ENCODE measurements around the gene PFKFB3. TPM values are rescaled to one million over a fixed set of nuclear protein-coding genes. Genes with fewer than 3 reads are reported as not detected.

PFKFB3 gene
- total RNA-seq, 4 donors from 2014 or later = 56.4 to 77.4 (median 69.2) TPM

DNA sequence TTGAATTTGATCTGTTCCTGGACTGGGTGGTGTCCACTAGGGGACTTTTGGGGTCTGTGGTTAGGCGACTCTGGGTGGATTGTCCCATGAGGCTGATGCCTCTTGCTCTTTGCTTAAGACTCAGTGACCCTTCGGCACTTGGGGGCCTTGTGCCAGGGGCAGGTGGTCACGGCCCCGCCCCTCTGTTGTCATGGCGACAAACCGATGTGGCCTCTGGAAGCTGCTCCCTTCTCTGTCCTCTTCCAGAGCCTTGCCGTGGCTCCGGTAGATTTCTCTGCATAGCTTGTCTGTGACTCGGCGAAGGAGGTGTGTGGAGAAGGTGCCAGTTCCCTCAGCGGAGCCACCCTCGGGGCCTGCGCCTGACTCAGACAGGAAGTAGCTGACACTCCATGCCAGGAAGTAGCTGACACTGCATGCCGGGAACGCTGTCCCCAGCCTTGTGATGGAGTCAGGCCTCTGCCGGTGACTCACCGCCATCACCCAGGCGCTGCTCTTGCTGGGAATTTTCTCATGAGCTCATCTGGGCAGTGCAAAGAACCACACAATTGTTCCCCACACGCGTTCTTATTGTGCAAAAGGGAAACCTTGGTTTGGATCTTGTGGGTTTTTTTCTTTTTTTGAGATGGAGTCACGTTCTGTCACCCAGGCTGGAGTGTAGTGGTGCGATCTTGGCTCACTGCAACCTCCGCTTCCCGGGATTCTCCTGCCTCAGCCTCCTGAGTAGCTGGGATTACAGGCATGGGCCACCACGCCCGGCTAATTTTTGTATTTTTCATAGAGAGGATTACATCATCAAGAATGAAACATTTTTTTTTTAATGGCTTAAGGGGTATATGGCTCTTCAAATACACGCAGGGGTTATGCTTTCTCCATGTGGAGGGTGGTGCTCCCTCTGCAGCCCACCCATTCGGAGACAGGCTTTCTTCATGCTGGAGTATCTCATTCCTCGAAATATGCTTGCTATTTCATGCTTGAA, 72.6 kb downstream of the PFKFB3 start:
- intact Hi-C loops (cut with DNase I; ENCODE audit: low total_unique reads) = no loop called here
- 37 to 39% methylated on average over 24 to 29 of the region's 29 CpGs for WGBS, 2 donors
- H3K4me3 ChIP-seq (ENCODE audit: low read depth, poor library complexity, severe bottlenecking) = no peak overlapping the region
- peak; percentile 96 to 98 for DNase-seq (ENCODE audit: low spot score in 2 of 2)
- TF ChIP-seq POLR2A (IDR thresholded peaks at IDR 0.05) = no peak

DNA sequence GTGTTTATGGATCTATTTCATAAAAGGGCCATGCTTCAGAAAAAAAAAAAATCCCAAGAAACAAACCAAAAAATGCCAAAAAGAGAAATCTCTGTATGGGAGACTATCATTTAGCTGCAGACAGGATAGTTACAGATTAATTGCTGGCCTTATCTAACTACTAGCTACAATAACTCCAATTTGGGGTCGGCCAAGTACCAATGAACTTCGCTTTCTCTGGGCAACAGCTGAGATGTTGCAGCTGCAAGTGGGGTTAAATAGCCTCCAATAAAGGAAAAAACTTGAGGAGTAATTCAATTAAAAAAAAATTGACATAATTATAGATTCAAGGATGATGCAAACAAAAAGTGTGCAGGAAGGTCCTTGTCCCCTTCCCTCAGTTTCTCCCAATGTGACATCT, 73.6 kb downstream of the PFKFB3 start:
- H3K4me3 ChIP-seq (ENCODE audit: low read depth, poor library complexity, severe bottlenecking) = no peak overlapping the region
- WGBS, 2 donors = 93 to 100% methylated on average over 2 of the region's 2 CpGs
- DNase-seq (ENCODE audit: low spot score in 2 of 2) = peak in 1 of 2 donors; percentile 42
- no peak for TF ChIP-seq POLR2A (IDR thresholded peaks at IDR 0.05)
- TF ChIP-seq, protein P1, sequence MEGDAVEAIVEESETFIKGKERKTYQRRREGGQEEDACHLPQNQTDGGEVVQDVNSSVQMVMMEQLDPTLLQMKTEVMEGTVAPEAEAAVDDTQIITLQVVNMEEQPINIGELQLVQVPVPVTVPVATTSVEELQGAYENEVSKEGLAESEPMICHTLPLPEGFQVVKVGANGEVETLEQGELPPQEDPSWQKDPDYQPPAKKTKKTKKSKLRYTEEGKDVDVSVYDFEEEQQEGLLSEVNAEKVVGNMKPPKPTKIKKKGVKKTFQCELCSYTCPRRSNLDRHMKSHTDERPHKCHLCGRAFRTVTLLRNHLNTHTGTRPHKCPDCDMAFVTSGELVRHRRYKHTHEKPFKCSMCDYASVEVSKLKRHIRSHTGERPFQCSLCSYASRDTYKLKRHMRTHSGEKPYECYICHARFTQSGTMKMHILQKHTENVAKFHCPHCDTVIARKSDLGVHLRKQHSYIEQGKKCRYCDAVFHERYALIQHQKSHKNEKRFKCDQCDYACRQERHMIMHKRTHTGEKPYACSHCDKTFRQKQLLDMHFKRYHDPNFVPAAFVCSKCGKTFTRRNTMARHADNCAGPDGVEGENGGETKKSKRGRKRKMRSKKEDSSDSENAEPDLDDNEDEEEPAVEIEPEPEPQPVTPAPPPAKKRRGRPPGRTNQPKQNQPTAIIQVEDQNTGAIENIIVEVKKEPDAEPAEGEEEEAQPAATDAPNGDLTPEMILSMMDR (IDR thresholded peaks at IDR 0.05) = no peak
- intact Hi-C loops (cut with DNase I; ENCODE audit: low total_unique reads) = loop anchor here (1.0 kb wide), 1 partner anchor 36 kb away; no protein-coding TSS in a partner anchor

DNA sequence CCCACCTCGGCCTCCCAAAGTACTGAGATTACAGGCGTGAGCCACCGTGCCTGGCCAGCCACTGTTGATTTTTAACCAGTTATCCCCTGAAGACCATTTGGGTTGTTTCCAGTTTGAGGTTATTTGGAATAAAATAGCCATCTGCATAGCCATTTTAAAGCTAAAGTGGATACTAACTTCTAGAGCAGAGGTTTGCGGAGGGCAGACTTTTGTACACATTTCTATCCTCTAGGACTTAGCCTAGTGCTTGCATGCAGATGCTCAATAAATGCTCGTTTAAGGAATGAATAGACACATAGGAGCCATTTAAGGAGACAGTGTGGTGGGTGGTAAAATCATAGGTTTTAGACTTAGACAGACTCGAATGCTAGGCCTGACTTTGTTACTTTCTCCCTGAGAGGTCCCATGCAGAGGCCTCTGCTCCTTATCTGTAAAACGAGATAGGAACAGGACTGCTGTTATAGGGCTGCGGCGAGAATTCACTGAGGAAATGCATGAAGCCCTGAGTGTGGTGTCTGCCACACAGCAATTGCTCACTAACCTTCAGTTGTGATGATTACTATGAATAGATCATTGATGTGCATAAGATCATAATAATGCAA, 75.9 kb downstream of the PFKFB3 start:
- intact Hi-C loops (cut with DNase I; ENCODE audit: low total_unique reads) = no loop called here
- peak in 1 of 2 donors; percentile 8 for DNase-seq (ENCODE audit: low spot score in 2 of 2)
- H3K4me3 ChIP-seq (ENCODE audit: low read depth, poor library complexity, severe bottlenecking) = no peak overlapping the region
- WGBS, 2 donors = 87 to 88% methylated on average over 9 of the region's 9 CpGs
- no peak for TF ChIP-seq POLR2A (IDR thresholded peaks at IDR 0.05)
- TF ChIP-seq, protein P1 (IDR thresholded peaks at IDR 0.05) = no peak

DNA sequence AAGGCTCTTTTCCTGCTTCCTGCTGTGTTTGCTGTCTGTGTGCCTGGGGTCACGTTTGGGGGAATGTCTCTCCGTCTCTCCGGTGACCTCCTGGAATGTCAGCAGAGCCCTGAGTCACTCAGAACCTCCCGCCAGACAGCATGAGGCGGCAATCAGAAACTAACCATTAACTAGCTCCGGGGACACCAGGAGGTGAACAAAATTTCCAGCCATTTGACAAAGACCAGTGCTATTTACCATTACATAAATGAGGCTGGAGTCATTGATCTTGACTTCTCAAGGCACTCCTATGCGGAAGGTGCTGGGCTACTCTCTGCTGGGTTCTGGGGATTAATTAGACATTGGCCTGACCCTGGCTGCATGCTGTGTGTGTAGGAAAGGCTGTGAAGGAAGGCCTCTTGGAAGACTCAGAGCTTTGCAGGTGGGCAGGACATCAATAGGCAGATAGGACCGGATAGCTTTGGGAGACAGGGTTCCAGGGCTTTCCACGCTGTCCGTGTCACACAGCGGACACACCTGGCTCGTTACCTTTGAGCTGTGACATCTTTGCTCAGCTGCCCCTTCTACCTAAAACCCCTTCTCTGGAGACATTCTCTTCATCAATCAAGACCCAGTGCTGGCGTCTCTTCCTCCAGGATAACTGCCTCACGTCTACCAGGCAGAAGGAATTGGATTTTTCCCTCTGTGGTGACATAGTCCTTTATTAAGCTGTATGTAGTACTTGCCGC, 77.0 kb downstream of the PFKFB3 start:
- TF ChIP-seq, protein P1 (IDR thresholded peaks at IDR 0.05) = peak in 1 of 3 donors; percentile 77
- no peak for TF ChIP-seq POLR2A (IDR thresholded peaks at IDR 0.05)
- no peak overlapping the region for H3K4me3 ChIP-seq (ENCODE audit: low read depth, poor library complexity, severe bottlenecking)
- peak in 1 of 2 donors; percentile 71 for DNase-seq (ENCODE audit: low spot score in 2 of 2)
- intact Hi-C loops (cut with DNase I; ENCODE audit: low total_unique reads) = no loop called here
- WGBS, 2 donors = 73 to 74% methylated on average over 15 of the region's 15 CpGs

DNA sequence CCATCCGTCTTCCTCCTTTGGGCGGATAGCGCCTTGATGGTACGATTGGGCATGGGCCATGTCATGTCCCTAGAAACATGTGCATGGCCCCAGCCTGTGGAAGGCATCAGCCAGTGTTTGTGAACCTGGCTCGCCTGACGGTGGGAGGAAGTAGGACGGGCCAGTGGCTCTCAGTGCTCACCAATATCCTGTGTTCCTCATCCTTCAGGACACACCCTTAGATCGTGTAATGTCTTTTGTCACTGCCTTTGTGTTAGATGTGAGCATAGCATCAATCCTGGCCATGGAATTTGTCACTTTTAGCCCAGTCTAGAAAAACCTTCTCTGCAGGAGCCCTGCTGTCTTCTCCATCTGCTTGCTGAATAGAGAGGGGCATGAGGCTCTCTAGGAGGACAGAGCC, 77.6 kb downstream of the PFKFB3 start:
- DNase-seq (ENCODE audit: low spot score in 2 of 2) = peak in 1 of 2 donors; percentile 71
- TF ChIP-seq, protein P1 (IDR thresholded peaks at IDR 0.05) = no peak
- no peak for TF ChIP-seq POLR2A (IDR thresholded peaks at IDR 0.05)
- H3K4me3 ChIP-seq (ENCODE audit: low read depth, poor library complexity, severe bottlenecking) = no peak overlapping the region
- 77 to 86% methylated on average over 8 of the region's 8 CpGs for WGBS, 2 donors
- intact Hi-C loops (cut with DNase I; ENCODE audit: low total_unique reads) = no loop called here
